Omental fat pad (tissue), 4 donors: ENCODE measurements around the gene SDC3. TPM values are rescaled to one million over a fixed set of nuclear protein-coding genes. Genes with fewer than 3 reads are reported as not detected.

Experiments
- ATAC-seq: fragments of 150-250 bp; one replicate; pipeline ENCODE4 v1.9.1; 2016; ENCODE audit warnings: mild to moderate bottlenecking, moderate library complexity; ENCODE audit not compliant: low FRiP score
- DNase-seq: peaks from one replicate; pipeline ENCODE4 v3.0.0-alpha.2; 2019; ENCODE audit warnings: low spot score
- total RNA-seq, 4 donors: library from RNA; depleted of rRNA; stranded (reverse); fragments of >200 nt; gene quantifications; one replicate each; pipeline ENCODE4 v1.1.0, GENCODE V29; 2016
- TF ChIP-seq, protein P1 (sequence below), 3 donors: fragments of 450-650 bp; IDR thresholded peaks; one replicate each; pipeline ENCODE4 v1.5.1; 2016 to 2017; ENCODE audit warnings: antibody characterized with exemption in 3 of 3, mild to moderate bottlenecking in 3 of 3, moderate library complexity in 2 of 3

SDC3 gene
- total RNA-seq, 4 donors from 2014 or later: 27.3 to 38.1 (median 30.8) TPM

DNA sequence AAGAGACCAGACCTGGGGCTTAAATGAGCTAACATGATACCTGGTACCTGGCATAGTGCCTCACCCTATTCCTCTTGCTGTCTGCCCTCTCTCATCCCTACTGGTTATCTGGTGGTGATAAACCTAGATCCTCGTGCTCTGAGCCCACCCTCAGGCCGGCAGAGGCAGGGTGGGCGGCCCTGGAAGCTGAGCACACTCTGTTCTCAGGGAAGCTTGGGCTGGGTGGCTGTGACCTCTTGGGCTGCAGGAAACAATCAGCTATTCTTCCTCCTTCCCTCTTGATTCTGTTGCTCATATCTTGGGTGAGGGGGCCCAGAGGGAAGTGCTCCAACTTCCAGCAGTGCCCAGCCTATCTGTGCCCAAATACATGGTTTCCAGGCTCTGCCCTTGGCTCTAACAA, 42.0 kb downstream of the SDC3 start:
- no peak for ATAC-seq
- TF ChIP-seq, protein P1, sequence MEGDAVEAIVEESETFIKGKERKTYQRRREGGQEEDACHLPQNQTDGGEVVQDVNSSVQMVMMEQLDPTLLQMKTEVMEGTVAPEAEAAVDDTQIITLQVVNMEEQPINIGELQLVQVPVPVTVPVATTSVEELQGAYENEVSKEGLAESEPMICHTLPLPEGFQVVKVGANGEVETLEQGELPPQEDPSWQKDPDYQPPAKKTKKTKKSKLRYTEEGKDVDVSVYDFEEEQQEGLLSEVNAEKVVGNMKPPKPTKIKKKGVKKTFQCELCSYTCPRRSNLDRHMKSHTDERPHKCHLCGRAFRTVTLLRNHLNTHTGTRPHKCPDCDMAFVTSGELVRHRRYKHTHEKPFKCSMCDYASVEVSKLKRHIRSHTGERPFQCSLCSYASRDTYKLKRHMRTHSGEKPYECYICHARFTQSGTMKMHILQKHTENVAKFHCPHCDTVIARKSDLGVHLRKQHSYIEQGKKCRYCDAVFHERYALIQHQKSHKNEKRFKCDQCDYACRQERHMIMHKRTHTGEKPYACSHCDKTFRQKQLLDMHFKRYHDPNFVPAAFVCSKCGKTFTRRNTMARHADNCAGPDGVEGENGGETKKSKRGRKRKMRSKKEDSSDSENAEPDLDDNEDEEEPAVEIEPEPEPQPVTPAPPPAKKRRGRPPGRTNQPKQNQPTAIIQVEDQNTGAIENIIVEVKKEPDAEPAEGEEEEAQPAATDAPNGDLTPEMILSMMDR (IDR thresholded peaks at IDR 0.05): no peak
- no peak for DNase-seq

DNA sequence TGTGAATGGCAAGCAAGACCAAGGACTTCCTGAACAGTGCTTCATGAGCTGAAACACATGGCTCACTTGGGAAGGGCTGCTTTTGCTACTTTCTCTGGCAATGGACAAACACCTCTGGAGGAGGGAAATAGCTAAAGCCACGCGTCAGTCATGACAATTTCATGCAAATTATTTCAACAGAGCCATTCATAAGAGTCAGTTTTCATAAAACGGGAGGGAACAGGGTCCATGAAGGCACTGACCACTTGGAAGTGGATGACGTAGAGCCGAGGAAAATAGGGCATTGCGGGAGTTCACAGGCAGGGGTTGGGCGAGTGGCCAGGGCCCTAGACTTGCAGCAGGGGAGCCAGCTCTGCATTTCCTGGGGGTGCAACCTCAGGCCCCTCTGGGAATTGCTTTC, 43.9 kb downstream of the SDC3 start:
- TF ChIP-seq, protein P1 (IDR thresholded peaks at IDR 0.05): no peak
- no peak for DNase-seq
- ATAC-seq: no peak

DNA sequence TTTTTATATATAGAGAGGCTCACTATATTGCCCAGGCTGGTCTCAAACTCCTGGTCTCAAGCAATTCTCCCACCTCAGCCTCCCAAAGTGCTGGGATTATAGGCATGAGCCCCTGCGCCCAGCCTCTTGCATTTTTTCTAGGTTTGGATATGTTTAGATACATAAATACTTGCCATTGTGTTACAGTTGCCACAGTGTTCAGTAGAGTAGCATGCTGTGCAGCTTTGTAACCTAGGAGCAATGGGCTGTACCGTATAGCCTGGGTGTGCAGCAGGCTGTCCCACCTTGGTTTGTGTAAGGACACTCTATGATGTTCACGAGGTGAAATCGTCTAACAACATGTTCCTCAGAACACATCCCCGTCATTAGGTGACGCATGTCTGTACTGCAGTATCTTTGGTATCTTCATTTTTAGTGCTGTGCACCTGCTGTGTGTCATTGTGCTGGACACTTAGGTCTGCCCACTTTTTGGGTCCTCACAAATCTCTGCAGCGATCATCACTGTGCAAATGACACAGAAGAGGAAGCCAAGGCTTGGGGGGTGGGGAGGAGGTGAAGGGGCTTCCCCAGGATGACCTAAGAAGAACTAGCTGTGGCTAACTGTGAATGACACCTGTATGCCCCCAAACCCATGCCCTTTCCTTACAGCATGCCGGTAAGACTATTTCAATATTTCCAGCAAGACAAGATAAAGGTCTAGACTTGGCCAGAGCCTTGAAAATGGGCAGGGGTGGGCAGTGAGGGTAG, 44.5 kb downstream of the SDC3 start:
- DNase-seq (no peak), ATAC-seq (no peak)
- TF ChIP-seq, protein P1 (IDR thresholded peaks at IDR 0.05): no peak

DNA sequence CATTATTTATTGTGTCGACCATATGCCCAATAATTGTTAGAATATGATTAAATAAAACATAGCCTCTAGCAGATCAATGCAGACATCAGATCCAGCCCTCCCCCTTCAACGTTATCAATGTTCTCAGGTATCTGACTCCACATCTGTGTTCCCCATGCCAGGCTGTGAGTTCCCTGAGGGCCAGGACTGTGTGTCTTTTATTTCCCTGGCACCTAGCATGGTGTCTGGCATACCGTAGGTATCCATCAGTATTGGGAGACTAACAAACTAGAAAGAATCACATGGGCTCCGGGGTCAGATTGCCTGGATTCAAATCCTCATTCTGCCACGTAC, 48.3 kb downstream of the SDC3 start:
- DNase-seq (no peak), ATAC-seq (no peak)
- TF ChIP-seq, protein P1 (IDR thresholded peaks at IDR 0.05): no peak

DNA sequence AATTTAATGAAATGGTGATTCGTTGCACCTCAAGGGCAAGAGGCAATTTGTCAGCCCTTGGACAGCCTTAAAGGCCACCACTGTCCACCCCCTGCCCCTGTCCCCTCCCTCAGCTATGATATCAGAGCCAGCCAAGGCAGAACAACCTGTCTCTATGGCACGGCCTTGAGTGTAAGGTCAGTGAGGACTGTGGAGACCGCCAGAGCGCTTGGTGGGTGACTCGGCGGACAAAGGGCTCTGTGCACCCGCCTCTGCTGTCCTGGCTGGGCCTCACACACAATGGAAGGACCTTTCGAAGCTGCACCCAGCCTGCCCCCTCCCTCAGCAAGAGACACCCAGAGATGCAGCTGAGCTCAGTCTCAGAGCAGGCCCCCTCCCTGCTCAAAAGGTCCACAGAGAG, 50.6 kb downstream of the SDC3 start:
- no peak for ATAC-seq

DNA sequence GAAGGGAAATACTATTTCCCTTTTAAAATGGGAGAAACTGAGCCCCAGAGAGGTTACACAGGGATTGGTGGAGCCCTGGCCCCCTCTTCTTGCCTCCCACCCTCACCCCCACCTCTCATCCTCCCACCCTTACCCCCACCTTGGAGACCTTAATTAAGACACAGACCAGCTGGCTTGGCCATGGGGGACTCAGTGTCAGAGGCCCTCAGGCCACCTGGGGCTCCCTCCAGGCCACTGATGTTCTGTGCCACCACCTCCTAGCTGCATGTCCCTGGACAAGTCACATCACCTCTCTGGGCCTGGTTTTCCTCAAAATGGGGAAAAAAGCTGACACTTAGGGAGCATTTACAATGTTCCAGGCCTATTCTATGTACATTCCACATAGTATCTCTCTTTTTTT, 51.5 kb downstream of the SDC3 start:
- TF ChIP-seq, protein P1 (IDR thresholded peaks at IDR 0.05): no peak
- ATAC-seq (no peak), DNase-seq (no peak)

More for the DNA sequence above, 50.6 kb downstream of the SDC3 start:
- TF ChIP-seq, protein P1 (IDR thresholded peaks at IDR 0.05): no peak
- no peak for DNase-seq

DNA sequence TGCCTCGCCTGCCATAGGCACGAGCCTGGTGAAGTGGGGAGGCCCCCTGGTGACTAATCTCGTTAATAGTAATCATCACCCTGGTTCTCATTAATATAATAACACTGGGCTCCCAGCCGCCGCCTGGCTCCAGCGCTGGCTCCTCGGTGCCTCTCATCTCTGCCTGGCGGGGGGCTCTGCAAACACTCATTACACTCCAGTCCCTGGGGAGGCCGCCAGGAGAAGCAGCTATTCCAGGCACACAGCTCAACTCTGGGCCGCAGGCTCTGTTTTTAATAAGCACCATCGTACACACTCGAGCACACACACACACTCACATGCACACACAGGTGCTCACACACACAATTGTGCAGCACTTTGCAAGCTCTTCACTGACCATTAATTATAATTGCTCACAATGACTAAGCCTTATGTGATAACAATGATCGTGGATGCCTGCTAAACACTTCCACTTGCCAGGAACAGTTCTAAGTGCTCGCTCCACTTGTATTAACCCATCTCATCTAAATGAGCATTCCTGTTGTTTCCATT, 52.2 kb downstream of the SDC3 start:
- DNase-seq: no peak
- TF ChIP-seq, protein P1 (IDR thresholded peaks at IDR 0.05): no peak
- ATAC-seq: no peak
